ENCODE data around the gene RAP1GAP2.

- TF ChIP-seq CTCF (IDR thresholded peaks at IDR 0.05) (no peak), POLR2AphosphoS5 (IDR thresholded peaks at IDR 0.05) (no peak)
These were observed 26.1 kb upstream of the RAP1GAP2 start for GRCh38 chr17:2770129-2770528.
